Right ventricle myocardium superior (tissue), 1 donor: ENCODE results near the gene PALMD. TPM values are rescaled to one million over a fixed set of nuclear protein-coding genes. Genes with fewer than 3 reads are reported as not detected.
A peak's percentile ranks its signal among the peaks of the same experiment; 100 is the strongest.

ENCODE experiments used
- ATAC-seq: fragments of 200-7000 bp; cut with Tn5 transposase; one replicate; pipeline ENCODE4 v1.9.1; 2020; ENCODE audit warnings: mild to moderate bottlenecking; ENCODE audit not compliant: poor library complexity
- DNase-seq: peaks from one replicate; pipeline ENCODE4 v3.0.0-alpha.2; 2020
- intact Hi-C: fragments of 100-400 bp; cut with DNase I; formaldehyde crosslinking; loops from one replicate; pipeline ENCODE4 v1.11.2; 2022
- total RNA-seq: library from RNA; stranded (reverse); fragmentation: NEBNext Ultra II Directional; extraction: Animal tissue kit (Norgen Biotek cat#: 25700); gene quantifications from one replicate; pipeline ENCODE4 v1.2.1, GENCODE V29; 2021
- donor health status: DM: no; HTN: yes; CAD: no; lungs with severe emphysema.

The PALMD gene
- total RNA-seq, 1 donor from 2014 or later, result 114 TPM

GRCh38 chr1:99623554-99623953 lies 22.4 kb upstream of the PALMD start:
- no peak for DNase-seq
- intact Hi-C loops, result no loop called here
- no peak for ATAC-seq

- no peak for DNase-seq
- no peak for ATAC-seq
- intact Hi-C loops, result no loop called here
Observed at GRCh38 chr1:99627615-99628014, 18.3 kb upstream of the PALMD start.

GRCh38 chr1:99629164-99629563 lies 16.7 kb upstream of the PALMD start:
- intact Hi-C loops, result no loop called here
- no peak for DNase-seq
- ATAC-seq, result no peak

GRCh38 chr1:99634971-99635624 lies 10.8 kb upstream of the PALMD start:
- intact Hi-C loops, result no loop called here
- no peak for DNase-seq
- ATAC-seq, result no peak

- intact Hi-C loops, result no loop called here
- DNase-seq, result no peak
- no peak for ATAC-seq
Observed at GRCh38 chr1:99635664-99636063, 10.2 kb upstream of the PALMD start.

DNA sequence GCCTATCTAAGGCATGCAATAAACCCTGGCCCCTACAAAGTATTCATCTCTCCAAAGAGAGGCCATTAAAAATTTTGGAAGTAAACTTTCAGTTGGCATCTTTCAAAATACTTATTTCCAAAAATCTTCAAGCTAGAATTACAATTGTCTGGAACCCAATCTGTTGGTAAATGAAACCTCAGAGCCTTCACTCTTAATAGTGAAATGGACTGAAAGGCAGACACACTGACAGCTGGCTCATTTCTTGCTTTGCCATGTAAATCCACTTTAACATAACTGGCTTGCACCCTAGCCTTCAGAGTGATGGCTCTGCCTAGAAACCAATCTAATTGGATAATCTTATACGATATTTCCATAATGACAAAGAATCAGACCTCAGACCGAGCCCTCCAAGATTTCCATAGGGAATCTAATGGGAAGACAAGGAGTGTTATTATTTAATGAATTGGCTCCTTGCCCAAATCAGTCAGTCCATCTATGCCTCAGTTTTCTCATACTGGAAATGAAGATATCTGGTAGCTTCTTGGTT lies 9.2 kb upstream of the PALMD start:
- no peak for ATAC-seq
- intact Hi-C loops, result no loop called here
- no peak for DNase-seq

DNA sequence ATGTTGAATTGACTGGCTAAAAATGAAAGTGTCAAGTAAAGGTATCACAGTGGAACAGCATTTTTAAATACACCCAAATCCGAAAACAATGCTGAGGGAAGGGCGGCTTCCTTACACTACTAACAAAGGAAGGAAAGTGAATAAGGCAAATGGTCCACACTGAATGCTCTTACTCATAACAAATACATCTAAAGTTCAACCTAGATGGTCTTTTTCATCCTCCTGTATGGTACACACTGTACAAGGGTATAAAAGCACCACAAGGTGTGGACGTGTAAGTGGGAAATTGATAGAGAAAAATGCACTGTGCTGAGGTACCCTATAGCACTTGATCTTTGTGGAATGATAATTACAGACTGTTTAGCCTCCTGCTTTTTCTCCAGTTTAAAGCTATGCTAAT lies 7.1 kb upstream of the PALMD start:
- ATAC-seq, result peak; percentile 46
- no peak for DNase-seq
- intact Hi-C loops, result no loop called here

- intact Hi-C loops, result no loop called here
- ATAC-seq (no peak), DNase-seq (no peak)
Observed at GRCh38 chr1:99639408-99639807, 6.5 kb upstream of the PALMD start.

DNA sequence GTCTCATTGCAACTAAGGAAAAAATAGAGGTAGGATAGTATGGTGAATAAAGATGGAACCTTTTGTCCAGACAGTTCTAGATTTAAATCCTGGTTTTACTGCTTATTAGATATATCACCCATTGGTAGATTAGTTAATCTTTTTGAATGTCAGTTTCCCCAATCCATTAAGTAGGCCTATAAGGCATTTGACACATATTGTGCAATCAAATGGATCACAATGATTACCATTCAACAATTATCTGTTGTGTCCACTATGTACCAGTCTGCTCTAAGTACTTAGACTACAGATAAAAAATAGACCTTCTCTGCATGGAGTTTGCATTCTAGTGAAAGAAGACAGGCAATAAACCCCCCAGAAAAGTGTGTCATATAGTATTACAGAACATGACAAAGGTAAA lies 6.0 kb upstream of the PALMD start:
- DNase-seq, result no peak
- ATAC-seq, result no peak
- intact Hi-C loops, result loop anchor here (5.0 kb wide), 1 partner anchor 93 kb away; no protein-coding TSS in a partner anchor

GRCh38 chr1:99640672-99641071 lies 5.2 kb upstream of the PALMD start:
- intact Hi-C loops, result loop anchor here (5.0 kb wide), 1 partner anchor 93 kb away; no protein-coding TSS in a partner anchor
- ATAC-seq, result no peak

DNA sequence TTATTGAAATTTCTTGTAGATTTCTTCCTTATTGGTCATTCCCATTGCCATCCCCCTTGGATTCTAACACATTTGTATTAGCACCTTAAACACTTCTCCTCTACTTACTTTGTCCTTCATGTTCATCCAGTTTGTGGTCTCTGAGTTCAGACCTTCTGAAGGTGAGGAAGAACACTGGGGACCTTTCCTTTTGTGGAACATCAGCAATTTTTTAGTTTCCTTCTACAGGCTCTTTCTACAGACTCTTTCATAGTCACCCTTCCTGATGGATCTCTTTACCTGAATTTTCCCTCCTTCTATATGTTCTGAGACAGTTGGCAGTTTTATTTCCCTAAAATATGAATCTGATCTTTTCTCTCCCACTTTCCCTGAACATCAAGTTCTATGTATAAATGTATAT lies 4.4 kb upstream of the PALMD start:
- DNase-seq (no peak), ATAC-seq (no peak)
- intact Hi-C loops, result loop anchor here (5.0 kb wide), 1 partner anchor 94 kb away; no protein-coding TSS in a partner anchor

More at GRCh38 chr1:99640672-99641071, 5.2 kb upstream of the PALMD start:
- DNase-seq, result no peak

- intact Hi-C loops, result loop anchor here (5.0 kb wide), 1 partner anchor 95 kb away; no protein-coding TSS in a partner anchor
- no peak for ATAC-seq
Observed at GRCh38 chr1:99642053-99642452, 3.9 kb upstream of the PALMD start.

DNA sequence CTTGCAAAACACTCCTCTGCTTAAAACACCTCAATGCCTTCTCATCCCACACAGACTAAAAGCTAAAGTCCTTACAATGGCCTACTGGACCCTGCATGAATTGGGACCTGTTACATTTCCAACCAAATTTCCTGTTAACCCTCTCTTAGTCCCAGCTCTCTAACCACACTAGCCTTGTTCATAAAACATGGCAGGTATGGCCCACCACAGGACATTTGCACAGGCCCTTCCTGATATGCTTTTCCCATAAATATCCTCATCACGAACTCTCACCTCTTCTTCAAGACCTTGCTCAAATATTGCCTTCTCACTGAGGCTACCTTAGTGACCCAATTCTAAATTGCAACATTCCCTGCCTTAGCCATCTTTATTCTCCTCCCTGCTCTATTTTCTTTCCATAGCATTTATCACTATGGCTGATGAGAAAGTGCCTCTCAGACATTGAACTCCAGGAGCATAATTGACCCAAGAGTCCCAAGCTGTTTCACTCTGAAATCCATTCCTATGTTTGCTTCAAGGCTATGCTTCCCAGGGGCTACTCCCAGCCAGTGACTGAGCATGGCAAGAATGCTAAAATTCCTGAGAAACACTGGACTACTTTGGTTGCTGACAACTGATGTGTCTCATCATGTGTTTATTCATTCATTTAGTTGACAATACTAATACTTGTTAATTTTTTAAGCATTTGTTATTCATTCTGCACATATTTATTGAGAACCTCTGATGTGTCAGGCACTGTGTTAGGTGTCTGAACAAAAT lies 2.7 kb upstream of the PALMD start:
- ATAC-seq (no peak), DNase-seq (no peak)
- intact Hi-C loops, result loop anchor here (5.0 kb wide), 1 partner anchor 96 kb away; no protein-coding TSS in a partner anchor

More at GRCh38 chr1:99642053-99642452, 3.9 kb upstream of the PALMD start:
- DNase-seq, result no peak

DNA sequence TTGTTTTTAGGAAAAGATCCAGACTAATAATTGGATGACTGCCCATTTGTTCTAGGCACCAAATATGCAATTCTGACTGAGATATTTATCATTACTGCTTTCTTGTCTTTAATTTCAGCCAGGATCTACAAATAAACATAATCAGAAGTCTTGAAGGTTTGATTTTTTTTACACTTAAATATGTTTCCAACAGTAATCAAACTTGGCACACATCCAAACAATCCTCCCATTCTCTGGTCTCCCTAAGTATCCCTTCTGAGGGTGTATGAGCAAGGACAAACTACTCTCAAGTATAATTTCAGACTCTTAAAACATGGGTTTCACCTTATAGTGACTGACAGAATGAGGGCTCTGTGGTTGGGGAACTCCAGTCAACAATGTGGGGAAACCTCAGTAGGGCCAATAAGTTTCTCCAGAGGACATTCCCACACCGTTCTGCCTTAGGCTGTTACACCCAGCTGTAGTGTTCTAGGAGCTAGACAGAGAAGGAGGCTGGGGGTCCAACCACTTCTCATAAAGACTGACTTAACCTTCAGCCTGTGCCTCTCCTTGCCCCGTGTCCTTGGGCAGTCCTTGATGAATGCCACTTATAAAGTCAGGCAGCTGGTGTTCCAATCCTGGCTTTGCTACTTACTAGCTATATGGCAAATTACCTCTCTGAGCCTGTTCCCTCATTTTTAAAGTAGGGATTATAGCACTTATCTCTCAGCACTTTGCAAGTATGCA lies 1.5 kb upstream of the PALMD start:
- intact Hi-C loops, result loop anchor here (5.0 kb wide), 3 partner anchors 43 to 117 kb away; no protein-coding TSS in a partner anchor
- no peak for ATAC-seq
- DNase-seq, result no peak

DNA sequence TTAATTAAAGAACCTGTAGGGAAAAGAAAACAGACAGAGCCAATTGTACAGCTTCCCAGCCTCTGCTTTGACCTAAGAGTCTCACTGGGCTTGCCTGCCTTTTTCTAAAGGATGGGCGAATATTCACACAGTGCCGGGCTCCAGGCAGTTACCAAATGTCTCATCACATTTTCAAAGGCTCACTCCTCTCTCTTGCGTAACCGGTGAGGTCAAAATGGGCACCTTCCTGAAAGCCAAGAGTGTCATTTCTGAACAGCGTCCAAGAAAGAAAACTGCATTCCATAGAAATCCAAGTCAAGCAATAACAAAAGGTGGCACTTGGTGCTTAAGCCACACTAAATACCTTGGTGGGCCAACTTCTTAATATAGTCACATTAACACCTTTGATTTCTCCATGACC lies 710 bp upstream of the PALMD start:
- intact Hi-C loops, result loop anchor here (5.0 kb wide), 2 partner anchors 42 to 118 kb away; no protein-coding TSS in a partner anchor
- ATAC-seq (peak; percentile 61), DNase-seq (peak; percentile 44)

DNA sequence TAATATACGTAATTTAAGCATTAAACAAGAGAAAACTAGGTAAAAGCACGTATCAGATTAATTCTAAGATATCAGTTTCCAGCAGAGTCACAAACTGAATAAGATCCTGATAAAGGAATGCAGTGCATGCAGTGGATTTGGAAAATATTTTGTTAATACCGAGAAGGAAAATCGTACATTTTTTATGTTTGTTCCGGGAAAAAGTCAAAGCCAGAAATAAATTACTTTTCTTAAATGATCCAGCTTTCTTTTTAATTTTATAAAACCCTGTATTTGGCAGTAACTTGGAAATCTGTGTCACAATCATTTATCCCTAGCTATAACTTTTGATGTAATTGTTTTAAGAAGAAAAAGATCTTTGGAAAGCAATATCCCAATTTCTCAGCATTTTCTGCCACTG lies 955 bp downstream of the PALMD start:
- intact Hi-C loops, result loop anchor here (5.0 kb wide), 2 partner anchors 40 to 120 kb away; no protein-coding TSS in a partner anchor
- ATAC-seq (no peak), DNase-seq (no peak)

- DNase-seq (no peak), ATAC-seq (peak; percentile 60)
- intact Hi-C loops, result loop anchor here (5.0 kb wide), 2 partner anchors 40 to 120 kb away; no protein-coding TSS in a partner anchor
Observed at GRCh38 chr1:99647490-99647889, 1.6 kb downstream of the PALMD start.

- DNase-seq (peak; percentile 80), ATAC-seq (peak; percentile 82)
- intact Hi-C loops, result loop anchor here (2.0 to 5.0 kb wide), 3 partner anchors 25 to 121 kb away; no protein-coding TSS in a partner anchor
Observed at GRCh38 chr1:99648107-99648506, 2.2 kb downstream of the PALMD start.

DNA sequence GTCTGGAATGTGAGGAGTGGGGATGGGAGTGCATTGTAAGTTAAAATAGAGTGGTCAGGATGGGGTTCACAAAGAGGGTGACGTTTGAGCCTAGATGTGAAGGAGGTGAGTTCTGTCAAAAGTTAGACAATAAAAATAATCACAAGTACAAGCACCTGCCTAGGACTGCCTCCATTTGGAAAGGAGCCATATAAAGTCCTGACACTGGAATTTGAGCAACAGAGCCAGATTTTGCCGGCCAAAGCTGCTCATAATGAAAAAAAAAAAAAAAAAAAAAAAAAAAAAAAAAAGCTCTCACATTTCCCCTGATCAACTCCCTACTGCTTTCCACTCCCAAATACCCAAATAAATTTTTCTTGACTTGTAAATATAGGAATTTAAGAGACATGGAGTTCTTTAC lies 4.1 kb downstream of the PALMD start:
- peak; percentile 1 for ATAC-seq
- DNase-seq, result no peak
- intact Hi-C loops, result no loop called here
